AG04449 (cell line): ENCODE data around the gene GLMP.

Experiments used
- CTCF ChIA-PET: fragments of 350-600 bp; formaldehyde crosslinking; extraction: SDS; loops from one replicate; lab custom pipeline; 2021; ENCODE audit warnings: antibody characterized with exemption; lab: Yijun Ruan, JAX
- POLR2A ChIA-PET: fragments of 400-600, 350-600 bp; formaldehyde crosslinking; extraction: SDS; loops from one replicate; lab custom pipeline; 2020; ENCODE audit warnings: antibody characterized with exemption, inconsistent platforms; lab: Yijun Ruan, JAX
- DNase-seq: peaks from one replicate; pipeline ENCODE4 v3.0.0-alpha.2; 2010; ENCODE audit warnings: low read depth, low spot score
- H3K4me3 ChIP-seq: 2 replicates; pipeline ENCODE4 v1.5.1; 2011; ENCODE audit warnings: low read depth, mild to moderate bottlenecking, control low read depth, low read length
- CTCF ChIP-seq: IDR thresholded peaks from one replicate; pipeline ENCODE4 v1.5.1; 2011; ENCODE audit warnings: mild to moderate bottlenecking, moderate library complexity, low read length, control low read depth, inconsistent platforms; ENCODE audit not compliant: insufficient read depth; ENCODE audit errors: missing control alignments

Gene GLMP

GRCh38 chr1:156263288-156263655 is 32.2 kb downstream of the GLMP start:
- TF ChIP-seq CTCF = no peak
- ChIA-PET POLR2A (interaction anchor here (1.0 kb wide), 1 partner anchor 17 kb away, joined by 3 read pairs; no protein-coding TSS in a partner anchor), CTCF (interaction anchor here (1.0 to 2.9 kb wide), 7 partner anchors 8 to 173 kb away, joined by 3 to 9 read pairs (median 4); partner anchors contain the start of gene SMG5)
- DNase-seq = no peak
- H3K4me3 ChIP-seq = no peak overlapping the region

DNA sequence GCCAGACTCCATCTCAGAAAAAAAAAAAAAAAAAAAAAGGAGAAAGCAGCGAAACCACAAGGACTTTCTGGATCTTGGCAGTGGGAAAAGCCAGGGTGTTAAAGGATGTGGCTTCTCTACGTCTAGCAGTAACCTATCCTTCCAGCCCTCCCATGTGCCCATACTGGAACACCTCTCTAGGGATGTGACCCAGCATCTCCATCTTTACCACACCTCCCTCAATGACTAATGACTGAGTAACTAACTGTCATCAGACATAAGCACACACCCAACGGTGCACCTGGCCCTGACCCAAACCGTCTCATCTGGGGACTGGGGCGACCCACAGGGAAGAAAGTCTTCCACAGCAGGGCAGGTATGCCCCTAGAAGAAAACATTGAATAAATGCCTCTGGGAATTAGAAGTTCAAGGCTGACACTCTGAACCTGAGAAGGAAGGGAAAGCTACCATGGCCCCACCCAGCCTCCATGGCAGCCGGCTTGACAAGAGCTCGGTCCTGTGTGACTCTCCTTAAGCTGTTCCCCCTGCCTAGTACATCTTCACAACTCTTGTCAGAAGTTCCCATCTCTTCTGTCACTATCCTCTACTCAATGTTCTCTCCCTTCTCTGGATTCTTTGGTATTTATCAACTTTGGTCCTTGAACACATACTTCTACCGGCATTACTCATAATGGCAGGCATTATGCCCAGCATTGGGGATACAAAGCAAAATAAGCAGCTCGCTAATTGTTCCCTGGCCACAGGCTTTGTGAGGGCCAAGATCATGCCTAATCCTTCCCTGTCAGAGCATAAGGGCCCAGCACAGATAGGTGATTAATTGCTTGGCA is 32.8 kb downstream of the GLMP start:
- no peak for TF ChIP-seq CTCF
- peak; percentile 46 for DNase-seq
- CTCF ChIA-PET = interaction anchor here (1.0 to 2.9 kb wide), 7 partner anchors 9 to 172 kb away, joined by 3 to 9 read pairs (median 6); no protein-coding TSS in a partner anchor

DNA sequence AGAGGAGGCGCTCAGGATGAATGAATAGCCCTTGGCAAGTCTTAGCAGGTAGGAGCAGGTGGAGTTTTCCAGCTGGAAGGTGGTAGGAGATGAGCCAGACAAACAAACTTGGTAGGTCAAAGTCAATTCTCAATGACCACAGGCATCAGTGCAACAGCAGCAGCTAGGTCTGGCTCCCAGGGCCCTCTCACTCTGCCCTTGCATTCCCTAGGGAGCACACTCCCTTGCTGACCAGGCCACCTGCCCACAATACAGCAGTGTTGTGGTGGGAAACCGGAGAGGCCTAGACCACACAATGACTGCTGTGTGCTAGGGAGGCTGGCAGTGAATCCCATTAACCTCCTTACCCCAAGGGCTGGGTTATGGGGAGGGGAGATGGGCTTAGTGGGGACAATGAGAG is 34.6 kb downstream of the GLMP start:
- POLR2A ChIA-PET = interaction anchor here (1.1 to 1.4 kb wide), 2 partner anchors 10 to 18 kb away, joined by 3 read pairs; no protein-coding TSS in a partner anchor

More for the DNA sequence above, 32.8 kb downstream of the GLMP start:
- H3K4me3 ChIP-seq = no peak overlapping the region
- POLR2A ChIA-PET = interaction anchor here (1.0 kb wide), 1 partner anchor 17 kb away, joined by 3 read pairs; no protein-coding TSS in a partner anchor

GRCh38 chr1:156259805-156260204 is 35.7 kb downstream of the GLMP start:
- H3K4me3 ChIP-seq = no peak overlapping the region
- no peak for TF ChIP-seq CTCF
- no peak for DNase-seq
- ChIA-PET CTCF (interaction anchor here (0.8 to 2.6 kb wide), 4 partner anchors 13 to 170 kb away, joined by 3 to 9 read pairs (median 3); no protein-coding TSS in a partner anchor), POLR2A (interaction anchor here (1.4 kb wide), 1 partner anchor 9 kb away, joined by 3 read pairs; no protein-coding TSS in a partner anchor)

More for the DNA sequence above, 34.6 kb downstream of the GLMP start:
- CTCF ChIA-PET = interaction anchor here (1.0 to 2.9 kb wide), 5 partner anchors 11 to 171 kb away, joined by 3 to 9 read pairs (median 3); no protein-coding TSS in a partner anchor
- no peak for TF ChIP-seq CTCF
- no peak for DNase-seq
- no peak overlapping the region for H3K4me3 ChIP-seq

DNA sequence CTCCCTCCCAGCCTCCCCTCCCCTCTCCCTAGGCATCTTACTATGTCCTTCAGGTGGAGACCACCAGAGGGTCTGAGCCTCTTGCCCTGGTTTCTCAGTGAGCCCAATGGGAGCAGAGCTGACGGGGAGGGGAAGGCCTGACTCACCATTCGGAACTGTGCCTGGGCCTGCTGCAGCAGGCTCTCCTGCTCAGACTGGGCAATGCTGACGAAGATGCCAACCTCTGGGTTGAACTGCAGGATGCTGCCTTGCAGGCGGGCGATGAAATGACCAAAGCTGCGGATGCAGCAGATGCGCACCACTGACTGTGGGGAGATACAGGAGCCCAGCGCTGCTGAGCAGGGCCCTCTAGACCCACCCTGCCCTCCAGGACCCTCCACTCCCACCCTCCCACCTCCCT is 36.6 kb downstream of the GLMP start:
- no peak overlapping the region for H3K4me3 ChIP-seq
- DNase-seq = no peak
- TF ChIP-seq CTCF = no peak
- ChIA-PET CTCF (interaction anchor here (1.5 kb wide), 1 partner anchor 100 kb away, joined by 3 read pairs; no protein-coding TSS in a partner anchor), POLR2A (no interaction called here)

- CTCF ChIA-PET = interaction anchor here (0.9 to 1.5 kb wide), 5 partner anchors 8 to 161 kb away, joined by 3 to 4 read pairs (median 3); no protein-coding TSS in a partner anchor
- POLR2A ChIA-PET = no interaction called here
- no peak overlapping the region for H3K4me3 ChIP-seq
- no peak for DNase-seq
- TF ChIP-seq CTCF = no peak
Measured at GRCh38 chr1:156257711-156258110, 37.8 kb downstream of the GLMP start.
